HEK293T (cell line): Measurements from ENCODE around the gene CFAP251.

Experiments
- BHLHE40 ChIP-seq: fragments of 450-650 bp; IDR thresholded peaks from 2 replicates; pipeline ENCODE4 v1.6.1; 2016; ENCODE audit warnings: mild to moderate bottlenecking, moderate library complexity, borderline replicate concordance
- CTBP1 ChIP-seq: fragments of 450-650 bp; IDR thresholded peaks from 2 replicates; pipeline ENCODE4 v1.6.1; 2016; ENCODE audit warnings: borderline replicate concordance
- FOXK2 ChIP-seq: fragments of 450-650 bp; IDR thresholded peaks from 2 replicates; pipeline ENCODE4 v1.6.1; 2016; ENCODE audit warnings: mild to moderate bottlenecking
- FOXM1 ChIP-seq: fragments of 450-650 bp; IDR thresholded peaks from 2 replicates; pipeline ENCODE4 v1.6.1; 2017; ENCODE audit warnings: mild to moderate bottlenecking, borderline replicate concordance
- L3MBTL2 ChIP-seq: fragments of 450-650 bp; conservative IDR thresholded peaks from 2 replicates; pipeline ENCODE4 v1.6.1; 2016; ENCODE audit warnings: mild to moderate bottlenecking
- NFRKB ChIP-seq: fragments of 450-650 bp; IDR thresholded peaks from 2 replicates; pipeline ENCODE4 v1.6.1; 2016; ENCODE audit warnings: mild to moderate bottlenecking, moderate library complexity
- SP1 ChIP-seq: fragments of 450-650 bp; IDR thresholded peaks from 2 replicates; pipeline ENCODE4 v1.6.1; 2017
- SUZ12 ChIP-seq: fragments of 450-650 bp; IDR thresholded peaks from 2 replicates; pipeline ENCODE4 v1.6.1; 2016; ENCODE audit warnings: mild to moderate bottlenecking
- ZNF384 ChIP-seq: fragments of 450-650 bp; IDR thresholded peaks from 2 replicates; pipeline ENCODE4 v1.6.1; 2016

- TF ChIP-seq SUZ12 = no peak
- TF ChIP-seq SP1 = no peak
- no peak for TF ChIP-seq BHLHE40
- no peak for TF ChIP-seq CTBP1
- no peak for TF ChIP-seq FOXM1
- TF ChIP-seq L3MBTL2 = no peak
- TF ChIP-seq NFRKB = no peak
- no peak for TF ChIP-seq FOXK2
- no peak for TF ChIP-seq ZNF384
Observed at GRCh38 chr12:122048151-122048550, 129.8 kb downstream of the CFAP251 start.
